Measurements from ENCODE around the gene P3H2. TPM values are rescaled to one million over a fixed set of nuclear protein-coding genes. Genes with fewer than 3 reads are reported as not detected.

P3H2 gene
- total and polyA plus RNA-seq, 2 donors (not counting 1 experiment from before 2014, with no cell fraction given) = 20.5 to 21.6 TPM

- TF ChIP-seq CTCF (conservative IDR thresholded peaks at IDR 0.05 in 1 of 2, IDR thresholded peaks at IDR 0.05 in 1 of 2; ENCODE audit: low read depth in 1 of 2, low read length in 2 of 2) = no peak
- TF ChIP-seq EZH2 (IDR thresholded peaks at IDR 0.05; ENCODE audit: low read length, missing control alignments) = no peak
- peak in 1 of 2 donors; percentile 25 for DNase-seq (ENCODE audit: low read depth in 2 of 2)
- Histone ChIP-seq H3K4me2 (ENCODE audit: extremely low read depth, insufficient read depth, low read length) (no peak overlapping the region), H2AFZ (ENCODE audit: low read length) (no peak overlapping the region), H3K79me2 (ENCODE audit: control insufficient read depth, insufficient read depth, low read length) (no peaks in the 10 kb centered on the region), H3K36me3 (ENCODE audit: control insufficient read depth, insufficient read depth, low read length) (no peaks in the 10 kb centered on the region), H3K27me3 (ENCODE audit: control insufficient read depth, insufficient read depth, low read length) (no peaks in the 10 kb centered on the region), H3K27ac (ENCODE audit: insufficient read depth, low read length) (no peak overlapping the region), H3K9ac (ENCODE audit: insufficient read depth, low read length) (no peak overlapping the region), H3K4me1 (ENCODE audit: control insufficient read depth, extremely low read depth, insufficient read depth, low read length) (peaks cover 6% of the 10 kb centered on the region), H3K4me3 (replicated peaks in 1 of 4; ENCODE audit: control extremely low read depth in 1 of 4, insufficient read depth in 1 of 4, low read depth in 3 of 4, low read length in 4 of 4) (no peak overlapping the region), H3K9me3 (ENCODE audit: control insufficient read depth, insufficient read depth, low read depth, low read length) (no peaks in the 10 kb centered on the region), H4K20me1 (ENCODE audit: control insufficient read depth, extremely low read depth, insufficient read depth, low read length) (no peaks in the 10 kb centered on the region)
Measured at GRCh38 chr3:190004656-190005055, 116.0 kb downstream of the P3H2 start.

DNA sequence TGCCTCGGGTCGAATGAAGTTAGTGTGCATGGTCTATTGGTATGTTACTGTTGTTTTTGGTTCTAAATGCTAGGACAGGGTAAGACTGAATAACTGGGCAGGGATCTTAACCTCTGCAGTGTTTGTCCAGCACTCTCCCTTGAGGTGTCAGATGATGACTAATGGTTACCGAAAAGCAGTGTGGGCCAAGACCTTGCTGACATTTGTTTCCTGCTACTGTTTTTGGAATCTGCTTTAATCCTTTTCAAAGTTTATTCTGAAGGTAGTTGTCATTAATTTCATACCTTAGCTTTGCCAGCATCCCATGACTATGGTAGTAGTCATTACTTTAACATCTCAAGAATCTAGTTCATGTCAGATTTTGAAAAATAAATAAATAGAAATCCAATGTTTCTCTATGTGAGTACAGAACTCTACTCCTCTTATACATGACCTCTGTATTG lies 117.0 kb downstream of the P3H2 start:
- H3K9ac ChIP-seq (ENCODE audit: insufficient read depth, low read length) = no peak overlapping the region
- TF ChIP-seq CTCF (conservative IDR thresholded peaks at IDR 0.05 in 1 of 2, IDR thresholded peaks at IDR 0.05 in 1 of 2; ENCODE audit: low read depth in 1 of 2, low read length in 2 of 2) = no peak
- TF ChIP-seq EZH2 (IDR thresholded peaks at IDR 0.05; ENCODE audit: low read length, missing control alignments) = no peak

DNA sequence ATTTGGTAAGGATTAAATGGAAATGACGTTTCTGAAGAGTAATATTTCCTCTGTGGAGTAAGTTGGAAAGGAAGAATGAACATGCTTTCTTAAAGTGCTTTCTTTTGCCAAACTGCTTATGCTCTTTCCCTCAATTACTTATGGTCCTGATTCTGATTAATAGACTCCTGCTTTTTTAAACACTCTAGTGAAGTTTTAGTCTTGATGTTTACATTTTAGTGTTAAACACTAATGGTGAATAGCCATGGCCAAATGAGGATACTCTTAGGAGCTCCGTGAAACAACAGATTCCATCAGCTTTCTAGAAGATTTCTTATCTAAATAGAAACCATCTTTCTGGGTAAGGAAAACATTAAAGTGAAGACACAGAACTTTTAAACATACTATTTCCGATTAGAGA lies 117.6 kb downstream of the P3H2 start:
- peaks cover 6% of the 10 kb centered on the region for H3K4me1 ChIP-seq (ENCODE audit: control insufficient read depth, extremely low read depth, insufficient read depth, low read length)
- H3K27me3 ChIP-seq (ENCODE audit: control insufficient read depth, insufficient read depth, low read length) = no peaks in the 10 kb centered on the region
- TF ChIP-seq EZH2 (IDR thresholded peaks at IDR 0.05; ENCODE audit: low read length, missing control alignments) = no peak
- no peak for TF ChIP-seq CTCF (conservative IDR thresholded peaks at IDR 0.05 in 1 of 2, IDR thresholded peaks at IDR 0.05 in 1 of 2; ENCODE audit: low read depth in 1 of 2, low read length in 2 of 2)
- no peak overlapping the region for H2AFZ ChIP-seq (ENCODE audit: low read length)
- H3K36me3 ChIP-seq (ENCODE audit: control insufficient read depth, insufficient read depth, low read length) = no peaks in the 10 kb centered on the region
- no peak overlapping the region for H3K27ac ChIP-seq (ENCODE audit: insufficient read depth, low read length)
- H3K4me3 ChIP-seq (replicated peaks in 1 of 4; ENCODE audit: control extremely low read depth in 1 of 4, insufficient read depth in 1 of 4, low read depth in 3 of 4, low read length in 4 of 4) = no peak overlapping the region
- H3K4me2 ChIP-seq (ENCODE audit: extremely low read depth, insufficient read depth, low read length) = no peak overlapping the region
- H3K79me2 ChIP-seq (ENCODE audit: control insufficient read depth, insufficient read depth, low read length) = no peaks in the 10 kb centered on the region
- no peaks in the 10 kb centered on the region for H4K20me1 ChIP-seq (ENCODE audit: control insufficient read depth, extremely low read depth, insufficient read depth, low read length)
- H3K9ac ChIP-seq (ENCODE audit: insufficient read depth, low read length) = no peak overlapping the region
- DNase-seq (ENCODE audit: low read depth in 2 of 2) = peak in 1 of 2 donors; percentile 35
- no peaks in the 10 kb centered on the region for H3K9me3 ChIP-seq (ENCODE audit: control insufficient read depth, insufficient read depth, low read depth, low read length)

More for the DNA sequence above, 117.0 kb downstream of the P3H2 start:
- Histone ChIP-seq H3K4me1 (ENCODE audit: control insufficient read depth, extremely low read depth, insufficient read depth, low read length) (peaks cover 6% of the 10 kb centered on the region), H3K36me3 (ENCODE audit: control insufficient read depth, insufficient read depth, low read length) (no peaks in the 10 kb centered on the region), H3K27me3 (ENCODE audit: control insufficient read depth, insufficient read depth, low read length) (no peaks in the 10 kb centered on the region), H4K20me1 (ENCODE audit: control insufficient read depth, extremely low read depth, insufficient read depth, low read length) (no peaks in the 10 kb centered on the region), H3K4me3 (replicated peaks in 1 of 4; ENCODE audit: control extremely low read depth in 1 of 4, insufficient read depth in 1 of 4, low read depth in 3 of 4, low read length in 4 of 4) (no peak overlapping the region), H3K9me3 (ENCODE audit: control insufficient read depth, insufficient read depth, low read depth, low read length) (no peaks in the 10 kb centered on the region), H3K79me2 (ENCODE audit: control insufficient read depth, insufficient read depth, low read length) (no peaks in the 10 kb centered on the region), H3K27ac (ENCODE audit: insufficient read depth, low read length) (no peak overlapping the region), H2AFZ (ENCODE audit: low read length) (no peak overlapping the region), H3K4me2 (ENCODE audit: extremely low read depth, insufficient read depth, low read length) (no peak overlapping the region)
- peak; percentile 51 to 95 for DNase-seq (ENCODE audit: low read depth in 2 of 2)
